Activated CD8-positive, alpha-beta memory T cell treated with anti-CD3 and anti-CD28 coated beads, Interleukin-2, amount 50 U/mL, for 1 hour (primary cell): ENCODE data around the gene ARID1B.
"Not testable (repeated sequence)": the region's sequence is repeated elsewhere in the genome, so short reads cannot be mapped to it uniquely, and the experiment has no call there.

ENCODE experiments used
- DNase-seq: peaks from one replicate; pipeline ENCODE4 v3.0.0-alpha.2; 2020; ENCODE audit errors: extremely low read depth

The ARID1B gene

GRCh38 chr6:156935000-156935399 lies 157.8 kb downstream of the ARID1B start:
- no peak for DNase-seq

GRCh38 chr6:156938143-156938542 lies 161.0 kb downstream of the ARID1B start:
- no peak for DNase-seq

- no peak for DNase-seq
Measured at GRCh38 chr6:156940221-156940620, 163.0 kb downstream of the ARID1B start.

- DNase-seq: no peak
Measured at GRCh38 chr6:156942266-156942665, 165.1 kb downstream of the ARID1B start.

- DNase-seq: no peak
Measured at GRCh38 chr6:156943166-156943565, 166.0 kb downstream of the ARID1B start.

- DNase-seq: no peak
Measured at GRCh38 chr6:156943816-156944215, 166.6 kb downstream of the ARID1B start.

GRCh38 chr6:156944412-156944811 lies 167.2 kb downstream of the ARID1B start:
- DNase-seq: no peak

GRCh38 chr6:156945789-156946172 lies 168.6 kb downstream of the ARID1B start:
- not testable (repeated sequence) for DNase-seq

- DNase-seq: no peak
Measured at GRCh38 chr6:156946370-156946936, 169.3 kb downstream of the ARID1B start.

GRCh38 chr6:156948277-156948676 lies 171.1 kb downstream of the ARID1B start:
- DNase-seq: no peak

- DNase-seq: no peak
Measured at GRCh38 chr6:156948807-156949206, 171.6 kb downstream of the ARID1B start.

GRCh38 chr6:156949376-156949775 lies 172.2 kb downstream of the ARID1B start:
- no peak for DNase-seq

GRCh38 chr6:156950084-156950483 lies 172.9 kb downstream of the ARID1B start:
- no peak for DNase-seq

GRCh38 chr6:156950531-156950930 lies 173.4 kb downstream of the ARID1B start:
- no peak for DNase-seq

GRCh38 chr6:156952401-156952800 lies 175.2 kb downstream of the ARID1B start:
- DNase-seq: no peak

GRCh38 chr6:156953127-156953478 lies 175.9 kb downstream of the ARID1B start:
- DNase-seq: no peak

- peak; percentile 36 for DNase-seq
Measured at GRCh38 chr6:156953479-156954146, 176.4 kb downstream of the ARID1B start.

- no peak for DNase-seq
Measured at GRCh38 chr6:156954191-156954590, 177.0 kb downstream of the ARID1B start.

- DNase-seq: no peak
Measured at GRCh38 chr6:156954816-156955215, 177.6 kb downstream of the ARID1B start.

GRCh38 chr6:156955494-156956183 lies 178.5 kb downstream of the ARID1B start:
- no peak for DNase-seq

GRCh38 chr6:156956286-156956685 lies 179.1 kb downstream of the ARID1B start:
- no peak for DNase-seq

GRCh38 chr6:156957931-156958547 lies 180.9 kb downstream of the ARID1B start:
- DNase-seq: no peak

- no peak for DNase-seq
Measured at GRCh38 chr6:156960525-156960924, 183.3 kb downstream of the ARID1B start.
